Osteoblast (primary cell): ENCODE data around the gene CETP. TPM values are rescaled to one million over a fixed set of nuclear protein-coding genes. Genes with fewer than 3 reads are reported as not detected.
A peak's percentile ranks its signal among the peaks of the same experiment; 100 is the strongest.

ENCODE experiments used
- DNase-seq: peaks from one replicate; pipeline ENCODE4 v3.0.0; 2011; ENCODE audit warnings: low spot score, mixed read lengths; ENCODE audit not compliant: insufficient read length; ENCODE audit errors: missing footprints
- H2AFZ ChIP-seq: 2 replicates; pipeline ENCODE4 v1.6.0; 2011; ENCODE audit warnings: mild to moderate bottlenecking, low read length
- H3K27ac ChIP-seq: 2 replicates; pipeline ENCODE4 v1.5.1; 2011; ENCODE audit warnings: mild to moderate bottlenecking, low read depth, low read length, moderate library complexity
- H3K27me3 ChIP-seq: 2 replicates; pipeline ENCODE4 v1.6.0; 2012; ENCODE audit warnings: mild to moderate bottlenecking, control low read depth, inconsistent platforms, low read length, moderate library complexity; ENCODE audit not compliant: insufficient read depth
- H3K36me3 ChIP-seq: 2 replicates; pipeline ENCODE4 v1.5.1; 2011; ENCODE audit warnings: mild to moderate bottlenecking, low read length, control low read depth, moderate library complexity; ENCODE audit not compliant: insufficient read depth
- H3K4me1 ChIP-seq: 2 replicates; pipeline ENCODE4 v1.5.1; 2011; ENCODE audit warnings: mild to moderate bottlenecking, low read length, control low read depth, moderate library complexity; ENCODE audit not compliant: insufficient read depth
- H3K4me2 ChIP-seq: 2 replicates; pipeline ENCODE4 v1.6.0; 2011; ENCODE audit warnings: mild to moderate bottlenecking, low read length; ENCODE audit not compliant: insufficient read depth
- H3K4me3 ChIP-seq: fragments of 200-600 bp; sonication (generic); 3 replicates; pipeline ENCODE4 v1.5.1; 2012; ENCODE audit warnings: mild to moderate bottlenecking, low read length, inconsistent platforms; ENCODE audit not compliant: insufficient read depth
- H3K79me2 ChIP-seq: 2 replicates; pipeline ENCODE4 v1.6.0; 2012; ENCODE audit warnings: mild to moderate bottlenecking, low read length, control low read depth, inconsistent platforms; ENCODE audit not compliant: insufficient read depth
- H3K9me3 ChIP-seq: 2 replicates; pipeline ENCODE4 v1.5.1; 2011; ENCODE audit warnings: low read depth, low read length, control low read depth
- H4K20me1 ChIP-seq: 2 replicates; pipeline ENCODE4 v1.6.0; 2012; ENCODE audit warnings: mild to moderate bottlenecking, low read length, control low read depth; ENCODE audit not compliant: insufficient read depth
- CTCF ChIP-seq: IDR thresholded peaks from 2 replicates; pipeline ENCODE4 v1.5.1; 2011; ENCODE audit warnings: mild to moderate bottlenecking, low read depth, low read length, moderate library complexity; ENCODE audit errors: extremely low read depth
- total RNA-seq: library from RNA; depleted of rRNA; stranded (reverse); fragments of >200 nt; gene quantifications from 2 replicates; pipeline ENCODE4 v1.2.3, GENCODE V29; 2012

The CETP gene
- total RNA-seq, 1 donor = not detected

- H4K20me1 ChIP-seq = no peaks in the 10 kb centered on the region
- H3K27ac ChIP-seq = no peak overlapping the region
- no peak overlapping the region for H2AFZ ChIP-seq
- peaks cover 24% of the 10 kb centered on the region for H3K4me1 ChIP-seq
- no peak overlapping the region for H3K4me3 ChIP-seq
- H3K36me3 ChIP-seq = no peaks in the 10 kb centered on the region
- H3K9me3 ChIP-seq = no peaks in the 10 kb centered on the region
- no peaks in the 10 kb centered on the region for H3K79me2 ChIP-seq
- DNase-seq = no peak
- no peaks in the 10 kb centered on the region for H3K27me3 ChIP-seq
- TF ChIP-seq CTCF = no peak
- peak overlapping the region; percentile 4 for H3K4me2 ChIP-seq
Measured at GRCh38 chr16:56960681-56961281, 969 bp upstream of the CETP start.

GRCh38 chr16:56961386-56961785, 364 bp upstream of the CETP start:
- Histone ChIP-seq H4K20me1 (no peaks in the 10 kb centered on the region), H3K4me3 (no peak overlapping the region), H3K9me3 (no peaks in the 10 kb centered on the region), H3K27ac (peak overlapping the region; percentile 41), H3K27me3 (no peaks in the 10 kb centered on the region), H3K4me1 (peaks cover 30% of the 10 kb centered on the region), H3K4me2 (peak overlapping the region; percentile 4), H3K36me3 (no peaks in the 10 kb centered on the region), H2AFZ (no peak overlapping the region), H3K79me2 (no peaks in the 10 kb centered on the region)
- DNase-seq = no peak
- no peak for TF ChIP-seq CTCF

- H3K36me3 ChIP-seq = no peaks in the 10 kb centered on the region
- H4K20me1 ChIP-seq = no peaks in the 10 kb centered on the region
- H3K4me1 ChIP-seq = peaks cover 36% of the 10 kb centered on the region
- no peaks in the 10 kb centered on the region for H3K79me2 ChIP-seq
- H3K4me2 ChIP-seq = peak overlapping the region; percentile 14
- no peaks in the 10 kb centered on the region for H3K9me3 ChIP-seq
- DNase-seq = no peak
- H3K27ac ChIP-seq = peak overlapping the region; percentile 91
- no peaks in the 10 kb centered on the region for H3K27me3 ChIP-seq
- H3K4me3 ChIP-seq = no peak overlapping the region
- TF ChIP-seq CTCF = peak; percentile 76
- H2AFZ ChIP-seq = no peak overlapping the region
Measured at GRCh38 chr16:56964243-56965148, 2.7 kb downstream of the CETP start.
